Activated CD8-positive, alpha-beta memory T cell treated with anti-CD3 and anti-CD28 coated beads, Interleukin-2, amount 50 U/mL, for 48 hours (primary cell): ENCODE measurements around the gene TMEM255A.
A peak's percentile ranks its signal among the peaks of the same experiment; 100 is the strongest.

ENCODE experiments used
- DNase-seq: peaks from one replicate; pipeline ENCODE4 v3.0.0-alpha.2; 2020

The TMEM255A gene

GRCh38 chrX:120306630-120307029 is 4.6 kb downstream of the TMEM255A start:
- DNase-seq: no peak

- DNase-seq: no peak
Observed at GRCh38 chrX:120305531-120306141, 5.6 kb downstream of the TMEM255A start.

GRCh38 chrX:120304256-120304655 is 7.0 kb downstream of the TMEM255A start:
- DNase-seq: no peak

GRCh38 chrX:120302434-120302833 is 8.8 kb downstream of the TMEM255A start:
- DNase-seq: peak; percentile 50

GRCh38 chrX:120301960-120302359 is 9.3 kb downstream of the TMEM255A start:
- no peak for DNase-seq

- DNase-seq: no peak
Observed at GRCh38 chrX:120301497-120301896, 9.8 kb downstream of the TMEM255A start.

GRCh38 chrX:120299928-120300327 is 11.3 kb downstream of the TMEM255A start:
- no peak for DNase-seq

GRCh38 chrX:120297923-120298322 is 13.3 kb downstream of the TMEM255A start:
- no peak for DNase-seq

- DNase-seq: no peak
Observed at GRCh38 chrX:120294651-120295050, 16.6 kb downstream of the TMEM255A start.

- DNase-seq: no peak
Observed at GRCh38 chrX:120293015-120293414, 18.2 kb downstream of the TMEM255A start.

- DNase-seq: no peak
Observed at GRCh38 chrX:120291211-120291610, 20.1 kb downstream of the TMEM255A start.

GRCh38 chrX:120290107-120290506 is 21.2 kb downstream of the TMEM255A start:
- DNase-seq: no peak

- DNase-seq: no peak
Observed at GRCh38 chrX:120287513-120288112, 23.6 kb downstream of the TMEM255A start.

GRCh38 chrX:120286733-120287512 is 24.3 kb downstream of the TMEM255A start:
- DNase-seq: no peak

GRCh38 chrX:120282697-120283096 is 28.6 kb downstream of the TMEM255A start:
- DNase-seq: no peak

GRCh38 chrX:120281761-120282160 is 29.5 kb downstream of the TMEM255A start:
- no peak for DNase-seq

- no peak for DNase-seq
Observed at GRCh38 chrX:120281021-120281624, 30.1 kb downstream of the TMEM255A start.

- no peak for DNase-seq
Observed at GRCh38 chrX:120274958-120275357, 36.3 kb downstream of the TMEM255A start.

GRCh38 chrX:120274145-120274544 is 37.1 kb downstream of the TMEM255A start:
- DNase-seq: no peak

- DNase-seq: no peak
Observed at GRCh38 chrX:120271218-120271617, 40.0 kb downstream of the TMEM255A start.

- no peak for DNase-seq
Observed at GRCh38 chrX:120270567-120270966, 40.7 kb downstream of the TMEM255A start.

GRCh38 chrX:120269373-120270035 is 41.8 kb downstream of the TMEM255A start:
- no peak for DNase-seq

- no peak for DNase-seq
Observed at GRCh38 chrX:120264341-120264740, 46.9 kb downstream of the TMEM255A start.
